Amygdala (tissue), 56 donors: Measurements from ENCODE around the gene OPA3.
"Not testable (repeated sequence)": the region's sequence is repeated elsewhere in the genome, so short reads cannot be mapped to it uniquely, and the experiment has no call there.

ENCODE experiments used
- DNase-seq, 56 donors: peaks; one replicate each; lab custom pipeline; 2025; lab: John Stamatoyannopoulos, UW

OPA3 gene

DNA sequence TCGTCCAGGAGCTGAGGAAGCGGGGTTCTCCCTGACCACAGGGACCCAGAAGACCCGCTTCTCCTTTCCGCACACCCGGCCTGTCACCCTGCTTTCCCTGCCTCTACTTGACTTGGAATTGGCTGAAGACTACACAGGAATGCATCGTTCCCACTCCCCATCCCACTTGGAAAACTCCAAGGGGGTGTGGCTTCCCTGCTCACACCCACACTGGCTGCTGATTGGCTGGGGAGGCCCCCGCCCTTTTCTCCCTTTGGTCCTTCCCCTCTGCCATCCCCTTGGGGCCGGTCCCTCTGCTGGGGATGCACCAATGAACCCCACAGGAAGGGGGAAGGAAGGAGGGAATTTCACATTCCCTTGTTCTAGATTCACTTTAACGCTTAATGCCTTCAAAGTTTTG is 58.5 kb downstream of the OPA3 start:
- DNase-seq: peak in 46 of 56 donors; percentile 4 to 78 (median 53)

DNA sequence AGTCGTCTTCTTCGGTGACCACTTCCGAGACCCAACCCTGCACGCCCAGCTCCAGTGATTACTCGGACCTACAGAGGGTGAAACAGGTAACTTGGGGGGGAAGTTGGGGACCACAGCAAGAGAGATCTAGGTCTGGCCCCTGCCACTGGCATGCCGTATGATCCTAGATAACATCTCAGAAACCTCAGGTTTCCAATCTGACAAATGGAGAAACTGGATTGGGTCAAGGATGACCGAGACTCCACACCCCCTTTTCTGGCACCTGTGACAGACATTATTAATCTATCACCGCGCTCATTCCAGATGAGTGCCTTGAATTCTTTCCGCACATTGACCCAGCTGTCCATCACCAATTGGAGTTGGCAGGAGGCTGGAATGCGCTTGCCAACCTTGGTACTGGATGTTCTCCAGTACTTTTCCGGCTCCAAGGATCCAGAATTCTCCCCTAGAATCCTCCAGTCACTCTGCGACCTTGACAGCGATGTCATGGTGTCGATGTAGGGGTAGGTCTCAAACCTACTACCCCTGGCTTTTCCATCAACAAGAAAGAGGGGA is 60.0 kb downstream of the OPA3 start:
- peak in 20 of 56 donors; percentile 7 to 64 (median 28) for DNase-seq

GRCh38 chr19:45523642-45524256 is 60.9 kb downstream of the OPA3 start:
- peak in 52 of 56 donors; percentile 14 to 88 (median 63) for DNase-seq

GRCh38 chr19:45522010-45522941 is 62.3 kb downstream of the OPA3 start:
- DNase-seq: no peak

DNA sequence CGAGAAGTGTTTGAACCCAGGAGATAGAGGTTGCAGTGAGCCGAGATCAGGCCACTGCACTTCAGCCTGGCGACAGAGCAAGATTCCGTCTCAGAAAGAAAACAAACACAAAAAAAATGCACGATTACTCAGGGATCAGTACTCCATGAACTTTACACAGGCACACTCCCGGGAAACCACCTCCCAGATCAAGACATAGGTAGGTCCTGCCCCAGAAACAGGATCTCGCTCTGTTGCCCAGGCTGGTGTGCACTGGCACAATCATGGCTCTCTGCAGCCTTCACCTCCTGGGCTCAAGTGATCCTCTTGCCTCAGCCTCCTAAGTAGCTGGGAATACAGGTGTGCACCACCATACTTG is 66.2 kb downstream of the OPA3 start:
- no peak for DNase-seq

GRCh38 chr19:45517641-45518468 is 66.7 kb downstream of the OPA3 start:
- DNase-seq: no peak

DNA sequence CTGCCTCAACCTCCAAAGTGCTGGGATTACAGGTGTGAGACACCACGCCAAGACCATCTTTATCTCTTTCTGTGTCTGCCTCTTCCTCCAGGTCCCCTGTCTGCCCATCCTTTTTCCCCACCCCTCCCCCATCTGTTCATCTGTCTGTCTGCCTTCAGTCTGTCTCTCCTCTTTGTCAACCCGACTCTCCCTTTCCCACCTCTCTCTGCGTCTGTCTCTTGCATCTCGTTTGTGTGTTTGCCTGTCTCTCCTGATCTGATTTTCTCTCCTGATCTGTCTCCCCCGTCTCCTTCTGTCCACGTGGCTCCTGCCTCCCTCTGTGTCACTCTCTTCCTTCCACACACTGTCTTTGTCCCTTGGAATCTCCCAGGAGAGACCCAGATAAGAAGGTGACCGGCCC is 67.4 kb downstream of the OPA3 start:
- DNase-seq: no peak

- DNase-seq: no peak
These were observed 68.7 kb downstream of the OPA3 start for GRCh38 chr19:45515807-45516401.

DNA sequence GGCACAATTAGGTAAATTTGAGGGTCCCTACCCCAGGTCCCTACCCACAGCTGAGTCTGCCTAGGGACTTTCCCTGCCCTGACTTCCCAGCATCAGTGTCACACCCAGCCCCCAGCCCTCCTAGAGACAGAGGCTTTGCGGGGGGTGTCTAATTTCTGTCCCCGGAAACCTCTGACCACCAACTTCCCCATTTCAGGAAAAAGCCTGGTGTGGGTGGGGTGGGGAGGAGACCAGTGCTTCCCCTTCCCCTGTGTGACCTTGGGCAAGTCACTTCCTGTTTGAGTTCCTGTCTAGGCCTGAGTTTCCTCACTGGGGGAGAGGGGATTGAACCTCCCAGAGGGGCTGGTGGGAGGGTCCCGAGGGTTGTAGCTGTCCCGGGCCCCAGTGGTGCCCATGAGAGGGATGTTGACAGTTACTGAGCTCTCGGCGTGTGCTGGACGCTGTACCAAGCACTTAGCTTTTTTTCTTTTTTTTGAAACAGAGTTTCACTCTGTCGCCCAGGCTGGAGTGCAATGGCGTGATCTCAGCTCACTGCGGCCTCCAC is 69.4 kb downstream of the OPA3 start:
- DNase-seq: peak in 17 of 56 donors; percentile 9 to 57 (median 21)

DNA sequence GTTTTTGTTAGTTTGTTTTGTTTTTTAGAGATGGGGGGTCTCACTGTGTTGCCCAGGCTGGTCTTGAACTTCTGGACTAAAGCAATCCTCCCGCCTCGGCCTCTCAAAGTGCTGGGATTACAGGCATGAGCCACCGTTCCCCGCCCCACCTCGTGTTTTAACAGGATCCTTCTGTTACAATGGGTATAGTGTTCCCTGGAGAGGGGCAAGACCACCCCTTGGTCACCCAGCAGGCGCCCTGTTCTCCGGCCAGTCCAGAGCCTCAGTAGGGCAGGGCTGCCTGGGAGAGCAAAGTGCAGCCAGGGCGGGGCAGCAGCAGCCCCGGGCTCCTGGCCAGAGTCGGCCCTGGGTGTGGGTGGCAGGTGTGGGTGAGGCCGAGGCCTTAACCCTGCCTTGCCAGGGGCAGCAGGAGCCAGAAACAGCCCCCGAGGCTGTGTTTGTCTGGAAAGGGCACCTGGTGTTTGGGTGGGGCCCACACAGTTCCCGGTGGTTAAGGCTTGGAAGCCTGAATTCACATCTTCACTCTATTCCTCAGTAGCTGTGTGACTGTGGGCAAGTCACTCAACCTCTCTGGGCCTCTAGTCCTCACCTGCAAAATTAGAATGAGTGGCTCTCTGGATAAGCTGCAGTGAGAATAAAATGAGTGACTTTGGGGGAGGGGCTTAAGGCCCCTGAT is 70.1 kb downstream of the OPA3 start:
- DNase-seq: no peak

DNA sequence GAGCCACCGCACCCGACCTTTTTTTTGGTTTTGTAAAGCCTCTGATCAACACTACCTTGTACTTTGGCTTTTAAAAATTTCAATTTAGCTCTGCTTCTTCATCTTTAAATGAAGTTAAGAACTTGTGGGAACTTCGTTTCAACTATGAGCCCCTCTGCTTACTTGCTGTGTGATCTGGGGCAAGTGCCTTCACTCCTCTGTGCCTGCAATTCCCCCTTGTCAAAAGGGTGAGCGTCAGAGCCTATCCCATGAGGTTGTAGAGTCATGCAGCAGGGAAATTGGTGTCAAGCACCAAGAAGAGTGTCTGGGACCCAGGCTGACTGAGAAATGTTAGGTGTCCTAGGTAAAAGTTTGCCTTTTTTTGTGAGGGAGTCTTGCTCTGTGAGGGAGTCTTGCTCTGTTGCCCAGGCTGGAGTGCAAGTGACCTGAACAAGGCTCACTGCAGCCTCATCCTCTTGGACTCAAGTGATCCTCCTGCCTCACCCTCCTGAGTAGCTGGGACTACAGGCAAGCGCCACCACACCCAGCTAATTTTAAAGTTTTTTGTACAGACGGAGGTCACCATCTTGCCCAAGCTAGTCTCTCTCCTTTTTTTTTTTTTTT is 71.6 kb downstream of the OPA3 start:
- no peak for DNase-seq

GRCh38 chr19:45511074-45511473 is 73.5 kb downstream of the OPA3 start:
- no peak for DNase-seq

DNA sequence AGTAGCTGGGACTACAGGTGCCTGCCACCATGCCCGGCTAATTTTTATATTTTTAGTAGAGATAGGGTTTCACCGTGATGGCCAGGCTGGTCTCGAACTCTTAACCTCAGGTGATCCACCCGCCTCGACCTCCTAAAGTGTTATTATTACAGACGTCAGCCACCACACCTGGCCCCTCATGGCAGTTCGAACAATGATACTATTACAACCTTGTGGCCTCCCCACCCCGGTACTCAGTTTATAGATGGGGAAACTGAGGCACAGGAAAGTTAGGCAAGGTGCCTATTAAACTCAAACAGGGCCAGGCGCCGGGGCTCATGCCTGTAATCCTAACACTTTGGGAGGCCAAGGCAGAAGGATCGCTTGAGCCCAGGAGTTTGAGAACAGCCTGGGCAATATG is 74.2 kb downstream of the OPA3 start:
- not testable (repeated sequence) for DNase-seq

DNA sequence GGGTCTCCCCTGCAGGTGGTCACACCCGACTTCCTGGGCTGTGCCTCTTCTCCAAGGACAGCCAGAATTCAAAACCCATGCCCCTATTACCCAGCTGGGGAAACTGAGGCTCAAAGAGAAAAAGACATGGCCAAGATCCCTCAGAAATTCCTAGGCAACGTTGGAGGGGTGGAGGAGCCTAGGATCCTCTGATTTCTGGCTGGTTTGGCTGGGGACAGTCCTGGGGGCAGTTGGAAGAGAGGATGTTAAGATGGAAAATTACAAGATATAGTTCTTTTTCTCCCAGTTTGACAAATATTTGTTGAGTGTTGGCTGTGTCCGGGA is 74.9 kb downstream of the OPA3 start:
- DNase-seq: no peak

DNA sequence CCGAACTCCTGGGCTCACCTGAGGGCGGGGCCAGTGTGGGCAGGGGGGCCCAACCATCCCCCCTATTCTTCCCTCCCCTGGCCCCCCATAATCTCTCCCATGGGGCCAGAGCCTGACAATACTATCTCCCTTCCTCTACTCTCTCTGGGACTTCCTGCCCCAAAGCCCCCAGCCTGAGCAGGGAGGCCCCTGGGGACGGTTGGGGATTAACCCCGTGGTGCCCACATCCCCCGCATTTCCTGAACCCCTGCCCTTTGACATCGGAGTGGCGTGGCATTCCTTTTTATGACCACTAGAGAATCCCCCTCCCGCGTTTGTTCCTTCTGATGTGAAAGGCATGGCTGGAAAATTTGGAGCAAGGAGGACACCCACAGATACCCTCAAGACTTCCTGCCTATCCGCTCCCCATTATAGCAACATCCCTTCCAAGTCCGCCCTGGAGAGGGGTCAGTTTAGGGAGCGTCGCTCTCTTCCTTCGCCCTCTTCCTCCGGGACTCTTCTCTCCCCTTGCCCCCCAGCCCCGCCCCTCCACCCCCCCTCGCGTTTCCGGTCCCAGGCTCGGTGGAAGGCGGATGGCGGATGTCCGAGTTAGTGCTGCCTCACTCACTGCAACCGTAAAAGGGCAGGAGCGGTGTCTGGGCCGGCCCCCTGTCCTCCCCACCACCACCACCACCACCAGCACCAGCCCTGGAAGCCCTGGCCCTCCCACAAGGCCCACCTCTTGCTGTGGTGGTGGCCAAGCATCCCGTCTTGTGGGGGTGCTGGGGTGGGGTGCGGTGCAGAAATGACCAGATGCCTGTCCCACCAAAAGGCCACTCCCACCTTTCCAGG is 75.5 kb downstream of the OPA3 start:
- peak in 18 of 56 donors; percentile 8 to 45 (median 23) for DNase-seq

GRCh38 chr19:45508417-45508860 is 76.2 kb downstream of the OPA3 start:
- DNase-seq: peak in 1 of 56 donors; percentile 7

- DNase-seq: peak in 3 of 56 donors; percentile 31 to 45 (median 37)
These were observed 76.7 kb downstream of the OPA3 start for GRCh38 chr19:45507872-45508416.
